Neural progenitor cell (in vitro differentiated cells): ENCODE data around the gene PTCD3. TPM values are rescaled to one million over a fixed set of nuclear protein-coding genes. Genes with fewer than 3 reads are reported as not detected.
A peak's percentile ranks its signal among the peaks of the same experiment; 100 is the strongest.

Experiments used
- DNase-seq: peaks from one replicate; pipeline ENCODE4 v3.0.0-alpha.2; 2016; ENCODE audit warnings: low spot score
- H2AFZ ChIP-seq: fragments of 200-600 bp; sonication (generic); replicated peaks from 2 replicates; pipeline ENCODE4 v1.6.1; 2016; ENCODE audit warnings: antibody characterized with exemption
- H3F3A ChIP-seq: fragments of 200-600 bp; sonication (generic); 2 replicates; pipeline ENCODE4 v1.6.1; 2016; ENCODE audit warnings: antibody characterized with exemption, low read depth
- H3K27ac ChIP-seq: fragments of 200-600 bp; sonication (generic); 2 replicates; pipeline ENCODE4 v1.5.1; 2016; ENCODE audit warnings: mild to moderate bottlenecking
- H3K27me3 ChIP-seq: fragments of 200-600 bp; sonication (generic); 2 replicates; pipeline ENCODE4 v1.6.1; 2016; ENCODE audit warnings: mild to moderate bottlenecking, moderate library complexity
- H3K36me3 ChIP-seq: fragments of 200-600 bp; sonication (generic); 2 replicates; pipeline ENCODE4 v1.5.1; 2016
- H3K4me1 ChIP-seq: fragments of 200-600 bp; sonication (generic); 2 replicates; pipeline ENCODE4 v1.6.1; 2016; ENCODE audit warnings: mixed run types
- H3K4me2 ChIP-seq: fragments of 200-600 bp; sonication (generic); 2 replicates; pipeline ENCODE4 v1.6.1; 2016
- H3K4me3 ChIP-seq: fragments of 200-600 bp; sonication (generic); 2 replicates; pipeline ENCODE4 v1.5.1; 2016
- H3K79me2 ChIP-seq: fragments of 200-600 bp; sonication (generic); 2 replicates; pipeline ENCODE4 v1.6.1; 2016; ENCODE audit warnings: low read depth
- H3K9ac ChIP-seq: fragments of 200-600 bp; sonication (generic); 2 replicates; pipeline ENCODE4 v1.6.1; 2016
- H3K9me3 ChIP-seq: fragments of 200-600 bp; sonication (generic); 2 replicates; pipeline ENCODE4 v1.5.1; 2016; ENCODE audit warnings: low read depth
- H4K20me1 ChIP-seq: fragments of 200-600 bp; sonication (generic); 2 replicates; pipeline ENCODE4 v1.6.1; 2016; ENCODE audit warnings: low read depth
- H3K27ac Mint-ChIP-seq: 3 replicates; pipeline ENCODE4 v1.8.0; 2021; ENCODE audit warnings: mixed read lengths
- H3K27me3 Mint-ChIP-seq: 2 replicates; pipeline ENCODE4 v1.8.0; 2022; ENCODE audit warnings: low read depth, mild to moderate bottlenecking, inconsistent platforms, moderate library complexity, mixed read lengths; ENCODE audit not compliant: insufficient read depth
- H3K36me3 Mint-ChIP-seq: 3 replicates; pipeline ENCODE4 v1.8.0; 2021; ENCODE audit warnings: mixed read lengths
- H3K4me1 Mint-ChIP-seq: 3 replicates; pipeline ENCODE4 v1.8.0; 2021; ENCODE audit warnings: mixed read lengths
- H3K4me3 Mint-ChIP-seq: 3 replicates; pipeline ENCODE4 v1.8.0; 2021; ENCODE audit warnings: mild to moderate bottlenecking, moderate library complexity, mixed read lengths
- H3K9me3 Mint-ChIP-seq: 3 replicates; pipeline ENCODE4 v1.8.0; 2020; ENCODE audit warnings: mixed read lengths
- CTCF ChIP-seq: fragments of 200-600 bp; sonication (generic); IDR thresholded peaks from 2 replicates; pipeline ENCODE4 v1.5.1; 2017; ENCODE audit warnings: antibody characterized with exemption, mild to moderate bottlenecking
- EZH2 ChIP-seq: fragments of 200-600 bp; sonication (generic); IDR thresholded peaks from 2 replicates; pipeline ENCODE4 v1.6.1; 2017; ENCODE audit warnings: antibody characterized with exemption, mild to moderate bottlenecking, moderate library complexity
- EZH2phosphoT487 ChIP-seq: fragments of 200-600 bp; sonication (generic); IDR thresholded peaks from 2 replicates; pipeline ENCODE4 v1.6.1; 2017; ENCODE audit warnings: antibody characterized with exemption
- total RNA-seq: library from RNA; depleted of rRNA; stranded (reverse); fragments of >200 nt; gene quantifications from 2 replicates; pipeline ENCODE4 v1.2.3, GENCODE V29; 2015; ENCODE audit warnings: low replicate concordance

Gene PTCD3
- total RNA-seq, 1 donor from 2014 or later, result 269 TPM

GRCh38 chr2:86087936-86088850 is 17.8 kb upstream of the PTCD3 start:
- no peaks in the 10 kb centered on the region for H3K4me1 ChIP-seq
- no peak overlapping the region for H3K27ac Mint-ChIP-seq
- no peak overlapping the region for H3K27ac ChIP-seq
- peaks cover 15% of the 10 kb centered on the region for H3K36me3 Mint-ChIP-seq
- H3K36me3 ChIP-seq, result peaks cover 11% of the 10 kb centered on the region
- H3F3A ChIP-seq, result no peaks in the 10 kb centered on the region
- no peaks in the 10 kb centered on the region for H3K27me3 Mint-ChIP-seq
- TF ChIP-seq EZH2 (no peak), CTCF (peak; percentile 64), EZH2phosphoT487 (no peak)
- H3K9me3 ChIP-seq, result no peaks in the 10 kb centered on the region
- H4K20me1 ChIP-seq, result no peaks in the 10 kb centered on the region
- no peak overlapping the region for H3K4me3 Mint-ChIP-seq
- H3K4me1 Mint-ChIP-seq, result no peaks in the 10 kb centered on the region
- H3K27me3 ChIP-seq, result no peaks in the 10 kb centered on the region
- no peak overlapping the region for H2AFZ ChIP-seq
- peaks cover 4% of the 10 kb centered on the region for H3K79me2 ChIP-seq
- no peak overlapping the region for H3K4me3 ChIP-seq
- no peaks in the 10 kb centered on the region for H3K9me3 Mint-ChIP-seq
- no peak for DNase-seq
- no peak overlapping the region for H3K9ac ChIP-seq
- H3K4me2 ChIP-seq, result no peak overlapping the region

- Histone ChIP-seq H3K4me1 (no peaks in the 10 kb centered on the region), H3K4me3 (no peak overlapping the region), H3K27ac (no peak overlapping the region), H4K20me1 (no peaks in the 10 kb centered on the region), H3K27me3 (no peaks in the 10 kb centered on the region), H3K4me2 (no peak overlapping the region), H3K9ac (no peak overlapping the region), H3K9me3 (no peaks in the 10 kb centered on the region), H3K36me3 (peaks cover 18% of the 10 kb centered on the region), H2AFZ (no peak overlapping the region), H3F3A (no peaks in the 10 kb centered on the region), H3K79me2 (peaks cover 27% of the 10 kb centered on the region)
- no peak overlapping the region for H3K27ac Mint-ChIP-seq
- peaks cover 2% of the 10 kb centered on the region for H3K27me3 Mint-ChIP-seq
- no peak for DNase-seq
- no peak overlapping the region for H3K4me3 Mint-ChIP-seq
- TF ChIP-seq EZH2 (no peak), EZH2phosphoT487 (no peak), CTCF (no peak)
- H3K9me3 Mint-ChIP-seq, result no peaks in the 10 kb centered on the region
- H3K36me3 Mint-ChIP-seq, result peaks cover 23% of the 10 kb centered on the region
- H3K4me1 Mint-ChIP-seq, result no peaks in the 10 kb centered on the region
Observed at GRCh38 chr2:86094229-86094628, 11.8 kb upstream of the PTCD3 start.

GRCh38 chr2:86097114-86097896 is 8.7 kb upstream of the PTCD3 start:
- no peak for TF ChIP-seq CTCF
- H3K36me3 ChIP-seq, result peaks cover 18% of the 10 kb centered on the region
- H3K36me3 Mint-ChIP-seq, result peaks cover 19% of the 10 kb centered on the region

More at GRCh38 chr2:86097114-86097896, 8.7 kb upstream of the PTCD3 start:
- Histone ChIP-seq H3K27me3 (no peaks in the 10 kb centered on the region), H3K4me1 (no peaks in the 10 kb centered on the region), H3K79me2 (peaks cover 51% of the 10 kb centered on the region), H3K9ac (no peak overlapping the region), H3K4me3 (no peak overlapping the region), H3K27ac (no peak overlapping the region), H3K4me2 (no peak overlapping the region), H3F3A (no peaks in the 10 kb centered on the region), H4K20me1 (no peaks in the 10 kb centered on the region), H3K9me3 (no peaks in the 10 kb centered on the region), H2AFZ (no peak overlapping the region)
- H3K27me3 Mint-ChIP-seq, result peaks cover 2% of the 10 kb centered on the region
- H3K9me3 Mint-ChIP-seq, result no peaks in the 10 kb centered on the region
- DNase-seq, result no peak
- no peak overlapping the region for H3K27ac Mint-ChIP-seq
- H3K4me1 Mint-ChIP-seq, result no peaks in the 10 kb centered on the region
- H3K4me3 Mint-ChIP-seq, result no peak overlapping the region
